IMR-90 (cell line): ENCODE data around the gene HMCN1. TPM values are rescaled to one million over a fixed set of nuclear protein-coding genes. Genes with fewer than 3 reads are reported as not detected.

Source experiments
- ATAC-seq: fragments of 200-7000 bp; cut with Tn5 transposase; 2 replicates; pipeline ENCODE4 v1.9.1; 2020; ENCODE audit warnings: low read depth, mild to moderate bottlenecking, moderate library complexity
- BruUV-seq: library from RNA; stranded (reverse); fragments of 400-500 nt; replicated peaks from 2 replicates; lab custom pipeline; 2021; lab: Mats Ljungman, UMichigan
- CTCF ChIA-PET: fragments of 300-600 bp; formaldehyde crosslinking; extraction: SDS; loops from one replicate; lab custom pipeline; 2021; ENCODE audit warnings: antibody characterized with exemption; lab: Yijun Ruan, JAX
- POLR2A ChIA-PET: fragments of 300-600 bp; sonication (Branson Sonifier 250); formaldehyde crosslinking; loops from one replicate; lab custom pipeline; 2022; ENCODE audit warnings: antibody characterized with exemption; ENCODE audit not compliant: unreplicated experiment; lab: Charles Lee
- DNase-seq: peaks from one replicate; pipeline ENCODE4 v3.0.0; 2013
- H2AFZ ChIP-seq: replicated peaks from 2 replicates; pipeline ENCODE3; 2013; ENCODE audit warnings: low read length, mild to moderate bottlenecking; ENCODE audit not compliant: poor library complexity
- H2AK5ac ChIP-seq: 2 replicates; pipeline ENCODE4 v1.6.1; 2013; ENCODE audit warnings: low read depth, low read length, inconsistent platforms
- H2AK9ac ChIP-seq: replicated peaks from 2 replicates; pipeline ENCODE3; 2013; ENCODE audit warnings: mild to moderate bottlenecking, low read depth, low read length, moderate library complexity; ENCODE audit not compliant: poor library complexity
- H2BK120ac ChIP-seq: 2 replicates; pipeline ENCODE4 v1.6.1; 2013; ENCODE audit warnings: low read depth, low read length, inconsistent platforms
- H2BK15ac ChIP-seq: 3 replicates; pipeline ENCODE4 v1.6.1; 2013; ENCODE audit warnings: low read depth, low read length, inconsistent platforms
- H2BK20ac ChIP-seq: 2 replicates; pipeline ENCODE4 v1.6.1; 2013; ENCODE audit warnings: low read depth, mild to moderate bottlenecking, inconsistent platforms, low read length, moderate library complexity
- H2BK5ac ChIP-seq: 2 replicates; pipeline ENCODE4 v1.6.1; 2013; ENCODE audit warnings: mild to moderate bottlenecking, low read depth, low read length, inconsistent platforms; ENCODE audit not compliant: poor library complexity, severe bottlenecking
- H3K14ac ChIP-seq: replicated peaks from 2 replicates; pipeline ENCODE4 v1.6.1; 2013; ENCODE audit warnings: low read depth, low read length, inconsistent platforms
- H3K18ac ChIP-seq: 2 replicates; pipeline ENCODE4 v1.6.1; 2013; ENCODE audit warnings: low read depth, low read length, control low read depth
- H3K23ac ChIP-seq: 2 replicates; pipeline ENCODE4 v1.6.1; 2013; ENCODE audit warnings: low read depth, low read length, inconsistent platforms
- H3K27ac ChIP-seq: 2 replicates; pipeline ENCODE4 v1.5.1; 2013; ENCODE audit warnings: mild to moderate bottlenecking, control low read depth, low read length; ENCODE audit not compliant: insufficient read depth
- H3K27me3 ChIP-seq: 2 replicates; pipeline ENCODE4 v1.6.1; 2013; ENCODE audit warnings: low read length; ENCODE audit not compliant: control insufficient read depth, insufficient read depth
- H3K36me3 ChIP-seq: 2 replicates; pipeline ENCODE4 v1.6.1; 2013; ENCODE audit warnings: low read length, mixed read lengths; ENCODE audit not compliant: control insufficient read depth, insufficient read depth
- H3K4ac ChIP-seq: 2 replicates; pipeline ENCODE4 v1.6.1; 2013; ENCODE audit warnings: low read depth, low read length, inconsistent platforms
- H3K4me1 ChIP-seq: 2 replicates; pipeline ENCODE4 v1.6.1; 2013; ENCODE audit warnings: low read length, mixed read lengths; ENCODE audit not compliant: control insufficient read depth, insufficient read depth
- H3K4me2 ChIP-seq: 2 replicates; pipeline ENCODE4 v1.6.1; 2013; ENCODE audit warnings: low read depth, mild to moderate bottlenecking, control low read depth, low read length, moderate library complexity
- H3K4me3 ChIP-seq: 2 replicates; pipeline ENCODE4 v1.5.1; 2013; ENCODE audit warnings: low read depth, mild to moderate bottlenecking, control low read depth, low read length, moderate library complexity; ENCODE audit not compliant: insufficient read depth
- H3K56ac ChIP-seq: 2 replicates; pipeline ENCODE4 v1.6.1; 2013; ENCODE audit warnings: low read length, inconsistent platforms; ENCODE audit not compliant: insufficient read depth; ENCODE audit errors: extremely low read depth
- H3K79me1 ChIP-seq, 2 experiments: 2 replicates each; pipeline ENCODE4 v1.6.1; 2013; ENCODE audit warnings: low read length in 2 of 2, inconsistent platforms in 1 of 2, low read depth in 1 of 2
- H3K9ac ChIP-seq: 2 replicates; pipeline ENCODE4 v1.6.1; 2013; ENCODE audit warnings: low read depth, low read length, control low read depth
- H3K9me1 ChIP-seq: 2 replicates; pipeline ENCODE4 v1.6.1; 2013; ENCODE audit warnings: low read length, inconsistent platforms; ENCODE audit not compliant: insufficient read depth
- H3K9me3 ChIP-seq: 2 replicates; pipeline ENCODE4 v1.6.1; 2013; ENCODE audit warnings: low read length; ENCODE audit not compliant: control insufficient read depth, insufficient read depth
- H4K20me1 ChIP-seq: 2 replicates; pipeline ENCODE4 v1.6.1; 2013; ENCODE audit warnings: low read length, inconsistent platforms; ENCODE audit not compliant: insufficient read depth
- H4K5ac ChIP-seq: 2 replicates; pipeline ENCODE4 v1.6.1; 2013; ENCODE audit warnings: mild to moderate bottlenecking, low read depth, low read length, control low read depth
- H4K8ac ChIP-seq, 2 experiments: 2 replicates each; pipeline ENCODE4 v1.6.1; 2013; ENCODE audit warnings: low read depth in 2 of 2, low read length in 2 of 2, control low read depth in 1 of 2, inconsistent platforms in 1 of 2
- H4K91ac ChIP-seq: 2 replicates; pipeline ENCODE4 v1.6.1; 2013; ENCODE audit warnings: low read depth, low read length, inconsistent platforms; ENCODE audit not compliant: insufficient read depth
- BHLHE40 ChIP-seq: fragments of 150-350 bp; IDR thresholded peaks from 2 replicates; pipeline ENCODE4 v1.6.1; 2016; ENCODE audit warnings: mild to moderate bottlenecking, low read depth, low read length
- CHD1 ChIP-seq: IDR thresholded peaks from 2 replicates; pipeline ENCODE4 v1.6.1; 2012; ENCODE audit warnings: low read depth, low read length, improper control_type of control experiment
- CTCF ChIP-seq: conservative IDR thresholded peaks from 2 replicates; pipeline ENCODE4 v1.5.1; 2012; ENCODE audit warnings: mild to moderate bottlenecking, low read depth, low read length, improper control_type of control experiment
- ELK1 ChIP-seq: fragments of 150-350 bp; IDR thresholded peaks from 2 replicates; pipeline ENCODE4 v1.6.1; 2016; ENCODE audit warnings: low read depth, mild to moderate bottlenecking, low read length, moderate library complexity, borderline replicate concordance
- FOS ChIP-seq: fragments of 150-350 bp; IDR thresholded peaks from 2 replicates; pipeline ENCODE4 v1.6.1; 2016; ENCODE audit warnings: low read depth, low read length
- MXI1 ChIP-seq: IDR thresholded peaks from 2 replicates; pipeline ENCODE4 v1.6.1; 2012; ENCODE audit warnings: low read depth, mild to moderate bottlenecking, low read length, moderate library complexity, borderline replicate concordance
- NFE2L2 ChIP-seq: fragments of 150-350 bp; IDR thresholded peaks from 2 replicates; pipeline ENCODE4 v1.6.1; 2016; ENCODE audit warnings: low read depth, mild to moderate bottlenecking, low read length
- POLR2A ChIP-seq: IDR thresholded peaks from 2 replicates; pipeline ENCODE4 v1.6.1; 2012; ENCODE audit warnings: mild to moderate bottlenecking, low read depth, low read length
- RFX5 ChIP-seq: IDR thresholded peaks from 2 replicates; pipeline ENCODE4 v1.8.0; 2012; ENCODE audit warnings: low read depth, mild to moderate bottlenecking, low read length, moderate library complexity
- SMC3 ChIP-seq: fragments of 150-350 bp; IDR thresholded peaks from 2 replicates; pipeline ENCODE4 v1.6.1; 2016; ENCODE audit warnings: low read depth, mild to moderate bottlenecking, antibody characterized with exemption, low read length, moderate library complexity
- WGBS, 2 experiments: methylation state at CpG; one replicate each; pipeline versions ENCODE4 v1.1.5 to v1.1.7; 2013; ENCODE audit warnings: missing lambda C conversion rate in 2 of 2; ENCODE audit not compliant: insufficient read length in 1 of 2; ENCODE audit errors: extremely low coverage in 2 of 2; 5-methylcytosine and 5-hydroxymethylcytosine counted together
- dilution Hi-C: fragments of 300-500 bp; cut with HindIII; formaldehyde crosslinking; loops from one replicate; pipeline ENCODE4 v1.14.3; 2018; ENCODE audit warnings: low sequenced_read_pairs; ENCODE audit not compliant: unreplicated experiment
- in situ Hi-C: fragments of 300-500 bp; cut with MboI; formaldehyde crosslinking; loops from 3 replicates; pipeline ENCODE4 v1.14.3; 2019; ENCODE audit warnings: low sequenced_read_pairs, inconsistent platforms, mixed read lengths
- intact Hi-C: fragments of 100-400 bp; cut with micrococcal nuclease; formaldehyde crosslinking; loops from 2 replicates; pipeline ENCODE4 v1.10.0; 2022
- polyA plus RNA-seq, 3 experiments: library from polyadenylated mRNA; depleted of rRNA; stranded (reverse); fragments of >200 nt; gene quantifications; 2 replicates each; pipeline ENCODE4 v1.2.3, GENCODE V29; 2012; ENCODE audit warnings: low replicate concordance in 1 of 3
- total RNA-seq: library from RNA; depleted of rRNA; stranded (reverse); fragments of >200 nt; gene quantifications from 2 replicates; pipeline ENCODE4 v1.2.3, GENCODE V29; 2012

HMCN1 gene
- total and polyA plus RNA-seq, 2 of the 4 experiments (the other 2 are of a cell fraction) = 6.1 to 11.7 TPM

GRCh38 chr1:185974367-185975170 is 240.4 kb downstream of the HMCN1 start (continued):
- TF ChIP-seq CHD1 (no peak), FOS (no peak)

- ChIA-PET POLR2A (no interaction called here), CTCF (no interaction called here)
- ATAC-seq (no peak), DNase-seq (no peak)
- no peaks in the 10 kb centered on the region for H3K9me1 ChIP-seq
- WGBS, 2 experiments = 100% methylated on average over 1 of the region's 1 CpG; no CpG with 5 or more reads in 1 of the 2 experiments
- H3K9me3 ChIP-seq = no peaks in the 10 kb centered on the region
- H3K14ac ChIP-seq = no peak overlapping the region
- in situ Hi-C loops = no loop called here
- no TSS peak for BruUV-seq
- H2AK5ac ChIP-seq = no peak overlapping the region
- no peak overlapping the region for H3K23ac ChIP-seq
- H2AK9ac ChIP-seq = no peak overlapping the region
- H4K20me1 ChIP-seq = no peaks in the 10 kb centered on the region
- H3K18ac ChIP-seq = no peak overlapping the region
- H3K27me3 ChIP-seq = no peaks in the 10 kb centered on the region
- H4K5ac ChIP-seq = no peak overlapping the region
- H3K79me1 ChIP-seq = no peaks in the 10 kb centered on the region
- dilution Hi-C loops = no loop called here
- H3K4me3 ChIP-seq = no peak overlapping the region
- no peak overlapping the region for H2BK120ac ChIP-seq
- TF ChIP-seq BHLHE40 = no peak
- no peak for TF ChIP-seq MXI1
- TF ChIP-seq CTCF = no peak
- TF ChIP-seq ELK1 = no peak
- TF ChIP-seq CHD1 = no peak
- no peak for TF ChIP-seq NFE2L2
- TF ChIP-seq POLR2A = no peak
- no peak for TF ChIP-seq RFX5
- no peak for TF ChIP-seq SMC3
- no peak for TF ChIP-seq FOS
- H3K4me2 ChIP-seq = no peak overlapping the region
- intact Hi-C loops = no loop called here
- no peak overlapping the region for H2BK5ac ChIP-seq
- no peak overlapping the region for H2AFZ ChIP-seq
- no peak overlapping the region for H4K8ac ChIP-seq
- no peak overlapping the region for H2BK15ac ChIP-seq
- H3K56ac ChIP-seq = no peak overlapping the region
- H4K91ac ChIP-seq = no peak overlapping the region
- H3K27ac ChIP-seq = no peak overlapping the region
- no peaks in the 10 kb centered on the region for H3K4me1 ChIP-seq
- no peak overlapping the region for H2BK20ac ChIP-seq
- no peak overlapping the region for H3K9ac ChIP-seq
- no peak overlapping the region for H3K4ac ChIP-seq
- H3K36me3 ChIP-seq = no peaks in the 10 kb centered on the region
These were observed 246.7 kb downstream of the HMCN1 start for GRCh38 chr1:185980891-185981290.
